Measurements from ENCODE around the gene NOTCH2.

DNA sequence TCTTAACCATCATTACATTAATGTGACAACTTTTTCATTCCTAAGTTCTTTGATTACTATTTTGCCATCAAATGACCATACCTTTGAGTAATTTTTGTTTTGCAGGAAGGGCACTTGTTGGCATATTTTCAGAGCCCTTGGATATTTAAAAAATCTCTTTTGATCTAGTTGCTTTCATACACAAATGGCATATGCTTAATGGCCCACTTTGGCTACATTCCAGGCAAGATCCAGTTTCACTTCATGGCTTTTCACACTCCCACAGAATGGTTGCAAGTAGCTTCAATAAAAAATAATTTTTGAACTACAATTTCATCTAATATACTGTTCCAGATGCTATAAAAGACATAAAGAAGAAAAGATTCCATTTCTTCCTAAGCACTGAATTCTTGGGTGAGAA is 191.3 kb downstream of the NOTCH2 start:
- TF ChIP-seq POLR2A (IDR thresholded peaks at IDR 0.05) = no peak
- TF ChIP-seq, protein P1, sequence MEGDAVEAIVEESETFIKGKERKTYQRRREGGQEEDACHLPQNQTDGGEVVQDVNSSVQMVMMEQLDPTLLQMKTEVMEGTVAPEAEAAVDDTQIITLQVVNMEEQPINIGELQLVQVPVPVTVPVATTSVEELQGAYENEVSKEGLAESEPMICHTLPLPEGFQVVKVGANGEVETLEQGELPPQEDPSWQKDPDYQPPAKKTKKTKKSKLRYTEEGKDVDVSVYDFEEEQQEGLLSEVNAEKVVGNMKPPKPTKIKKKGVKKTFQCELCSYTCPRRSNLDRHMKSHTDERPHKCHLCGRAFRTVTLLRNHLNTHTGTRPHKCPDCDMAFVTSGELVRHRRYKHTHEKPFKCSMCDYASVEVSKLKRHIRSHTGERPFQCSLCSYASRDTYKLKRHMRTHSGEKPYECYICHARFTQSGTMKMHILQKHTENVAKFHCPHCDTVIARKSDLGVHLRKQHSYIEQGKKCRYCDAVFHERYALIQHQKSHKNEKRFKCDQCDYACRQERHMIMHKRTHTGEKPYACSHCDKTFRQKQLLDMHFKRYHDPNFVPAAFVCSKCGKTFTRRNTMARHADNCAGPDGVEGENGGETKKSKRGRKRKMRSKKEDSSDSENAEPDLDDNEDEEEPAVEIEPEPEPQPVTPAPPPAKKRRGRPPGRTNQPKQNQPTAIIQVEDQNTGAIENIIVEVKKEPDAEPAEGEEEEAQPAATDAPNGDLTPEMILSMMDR (IDR thresholded peaks at IDR 0.05 in 4 of 5, conservative IDR thresholded peaks at IDR 0.05 in 1 of 5) = no peak

All from gastrocnemius medialis (tissue), 4 donors.